PC-9 (cell line): Measurements from ENCODE around the gene TAS2R16. TPM values are rescaled to one million over a fixed set of nuclear protein-coding genes. Genes with fewer than 3 reads are reported as not detected.

Experiments used
- BruUV-seq: library from RNA; stranded (reverse); fragments of 400-500 nt; replicated peaks from 2 replicates; lab custom pipeline; 2021; lab: Mats Ljungman, UMichigan
- CTCF ChIA-PET: fragments of 300-600 bp; sonication (Branson Sonifier 250); formaldehyde crosslinking; loops from one replicate; lab custom pipeline; 2022; ENCODE audit warnings: antibody characterized with exemption; lab: Charles Lee
- POLR2A ChIA-PET: fragments of 300-600 bp; sonication (Branson Sonifier 250); formaldehyde crosslinking; loops from one replicate; lab custom pipeline; 2022; ENCODE audit warnings: antibody characterized with exemption; ENCODE audit not compliant: unreplicated experiment; lab: Charles Lee
- DNase-seq, 2 experiments: peaks; one replicate each; pipeline versions ENCODE4 v3.0.0 to v3.0.0-alpha.2; 2015 to 2022; ENCODE audit warnings: mixed read lengths in 1 of 2
- H2AFZ ChIP-seq: fragments of 200-600 bp; sonication (generic); 2 replicates; pipeline ENCODE4 v1.8.1; 2017; ENCODE audit warnings: antibody characterized with exemption
- H3F3A ChIP-seq: fragments of 200-600 bp; sonication (generic); 2 replicates; pipeline ENCODE4 v1.8.1; 2017; ENCODE audit warnings: antibody characterized with exemption, mild to moderate bottlenecking, low read depth; ENCODE audit not compliant: insufficient read depth
- H3K27ac ChIP-seq: fragments of 200-600 bp; sonication (generic); 2 replicates; pipeline ENCODE4 v1.6.1; 2016; ENCODE audit warnings: mixed run types
- H3K27me3 ChIP-seq: fragments of 200-600 bp; sonication (generic); 2 replicates; pipeline ENCODE4 v1.6.1; 2016; ENCODE audit warnings: low read depth, mixed run types; ENCODE audit not compliant: insufficient read depth
- H3K36me3 ChIP-seq: fragments of 200-600 bp; sonication (generic); 2 replicates; pipeline ENCODE4 v1.6.1; 2016; ENCODE audit warnings: low read depth, mixed run types
- H3K4me1 ChIP-seq: fragments of 200-600 bp; sonication (generic); replicated peaks from 2 replicates; pipeline ENCODE4 v1.6.1; 2016; ENCODE audit warnings: mixed run types; ENCODE audit not compliant: insufficient read depth
- H3K4me2 ChIP-seq: fragments of 200-600 bp; sonication (generic); 2 replicates; pipeline ENCODE4 v1.6.1; 2017; ENCODE audit warnings: mixed run types
- H3K4me3 ChIP-seq: fragments of 200-600 bp; sonication (generic); 2 replicates; pipeline ENCODE4 v1.6.1; 2016; ENCODE audit warnings: mixed run types
- H3K79me2 ChIP-seq: fragments of 200-600 bp; sonication (generic); 2 replicates; pipeline ENCODE4 v1.6.1; 2017; ENCODE audit warnings: low read depth, mixed run types
- H3K9me2 ChIP-seq: fragments of 200-600 bp; sonication (generic); 2 replicates; pipeline ENCODE4 v1.8.1; 2017; ENCODE audit warnings: mild to moderate bottlenecking; ENCODE audit not compliant: insufficient read depth
- H3K9me3 ChIP-seq: fragments of 200-600 bp; sonication (generic); 2 replicates; pipeline ENCODE4 v1.8.1; 2016; ENCODE audit warnings: low read depth; ENCODE audit not compliant: insufficient read depth
- H4K20me1 ChIP-seq: fragments of 200-600 bp; sonication (generic); 2 replicates; pipeline ENCODE4 v1.8.1; 2017; ENCODE audit not compliant: insufficient read depth
- EZH2 ChIP-seq: fragments of 200-600 bp; sonication (generic); IDR thresholded peaks from 2 replicates; pipeline ENCODE4 v1.8.0; 2017; ENCODE audit warnings: antibody characterized with exemption, low read depth
- intact Hi-C: fragments of 100-400 bp; cut with micrococcal nuclease; formaldehyde crosslinking; loops from one replicate; pipeline ENCODE4 v1.10.0; 2022; ENCODE audit not compliant: unreplicated experiment
- total RNA-seq: library from RNA; stranded (reverse); gene quantifications from 2 replicates; pipeline ENCODE4 v1.2.3, GENCODE V29; 2021
- TF ChIP-seq, protein P1 (sequence below): fragments of 200-600 bp; sonication (generic); conservative IDR thresholded peaks from 2 replicates; pipeline ENCODE4 v1.6.1; 2017; ENCODE audit warnings: mixed run types, antibody characterized with exemption, mild to moderate bottlenecking, moderate library complexity

Gene TAS2R16
- total RNA-seq, 1 experiment from 2014 or later, result not detected

DNA sequence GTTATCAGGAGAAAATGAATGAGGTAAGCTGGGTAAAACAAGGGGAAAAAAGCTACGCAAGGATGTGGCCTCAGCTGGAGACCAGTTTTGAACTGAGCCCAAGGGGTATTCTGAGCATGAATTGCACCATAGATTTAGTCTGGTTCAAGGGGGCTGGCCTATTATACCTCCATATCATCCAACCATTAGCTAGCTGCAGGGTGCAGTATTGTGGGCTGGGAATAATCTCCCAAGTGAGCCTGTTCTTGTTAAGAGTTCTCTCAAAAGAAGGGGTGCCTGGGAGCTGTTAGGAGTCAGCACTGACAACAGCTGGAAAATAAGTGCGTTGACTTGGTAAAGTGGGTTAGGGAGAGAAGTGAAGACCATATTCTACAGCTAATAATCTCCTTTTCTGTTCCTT lies 8.0 kb downstream of the TAS2R16 start:
- Histone ChIP-seq H3K27me3 (no peaks in the 10 kb centered on the region), H3K9me3 (no peaks in the 10 kb centered on the region), H3K4me1 (no peaks in the 10 kb centered on the region), H4K20me1 (no peaks in the 10 kb centered on the region), H3K27ac (no peak overlapping the region), H3K9me2 (no peaks in the 10 kb centered on the region), H2AFZ (no peak overlapping the region), H3K79me2 (no peaks in the 10 kb centered on the region), H3K4me3 (no peak overlapping the region), H3F3A (no peaks in the 10 kb centered on the region), H3K4me2 (no peak overlapping the region), H3K36me3 (no peaks in the 10 kb centered on the region)
- BruUV-seq, result no TSS peak
- intact Hi-C loops, result no loop called here
- DNase-seq, result no peak
- CTCF ChIA-PET, result no interaction called here
- TF ChIP-seq, protein P1, sequence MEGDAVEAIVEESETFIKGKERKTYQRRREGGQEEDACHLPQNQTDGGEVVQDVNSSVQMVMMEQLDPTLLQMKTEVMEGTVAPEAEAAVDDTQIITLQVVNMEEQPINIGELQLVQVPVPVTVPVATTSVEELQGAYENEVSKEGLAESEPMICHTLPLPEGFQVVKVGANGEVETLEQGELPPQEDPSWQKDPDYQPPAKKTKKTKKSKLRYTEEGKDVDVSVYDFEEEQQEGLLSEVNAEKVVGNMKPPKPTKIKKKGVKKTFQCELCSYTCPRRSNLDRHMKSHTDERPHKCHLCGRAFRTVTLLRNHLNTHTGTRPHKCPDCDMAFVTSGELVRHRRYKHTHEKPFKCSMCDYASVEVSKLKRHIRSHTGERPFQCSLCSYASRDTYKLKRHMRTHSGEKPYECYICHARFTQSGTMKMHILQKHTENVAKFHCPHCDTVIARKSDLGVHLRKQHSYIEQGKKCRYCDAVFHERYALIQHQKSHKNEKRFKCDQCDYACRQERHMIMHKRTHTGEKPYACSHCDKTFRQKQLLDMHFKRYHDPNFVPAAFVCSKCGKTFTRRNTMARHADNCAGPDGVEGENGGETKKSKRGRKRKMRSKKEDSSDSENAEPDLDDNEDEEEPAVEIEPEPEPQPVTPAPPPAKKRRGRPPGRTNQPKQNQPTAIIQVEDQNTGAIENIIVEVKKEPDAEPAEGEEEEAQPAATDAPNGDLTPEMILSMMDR, result no peak
- no peak for TF ChIP-seq EZH2
- POLR2A ChIA-PET, result no interaction called here

DNA sequence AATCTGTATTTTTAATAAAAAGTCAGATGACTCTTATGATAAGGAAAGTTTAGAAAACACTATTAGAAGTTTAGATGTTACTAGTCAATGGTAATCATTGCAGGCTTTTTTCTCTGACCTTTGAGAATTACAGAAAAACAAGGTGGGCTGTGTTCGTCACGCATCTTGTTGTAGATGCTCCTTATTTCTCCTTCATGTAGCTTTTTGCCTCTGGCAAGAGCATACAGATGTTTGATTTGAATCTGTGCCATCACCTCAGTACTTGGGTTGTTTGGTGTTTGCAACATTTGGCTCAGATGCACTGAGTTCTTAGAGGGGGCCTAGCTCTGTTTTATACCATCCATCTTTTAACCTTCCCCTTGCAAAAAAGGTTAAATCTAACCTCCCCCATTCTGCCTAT lies 11.5 kb downstream of the TAS2R16 start:
- no TSS peak for BruUV-seq
- Histone ChIP-seq H3K27ac (no peak overlapping the region), H3K4me3 (no peak overlapping the region), H3K4me1 (no peaks in the 10 kb centered on the region), H3K79me2 (no peaks in the 10 kb centered on the region), H3K4me2 (no peak overlapping the region), H4K20me1 (no peaks in the 10 kb centered on the region), H3K9me2 (no peaks in the 10 kb centered on the region), H2AFZ (no peak overlapping the region), H3F3A (no peaks in the 10 kb centered on the region), H3K9me3 (no peaks in the 10 kb centered on the region), H3K36me3 (no peaks in the 10 kb centered on the region), H3K27me3 (no peaks in the 10 kb centered on the region)
- DNase-seq, result no peak
- POLR2A ChIA-PET, result no interaction called here
- intact Hi-C loops, result no loop called here
- TF ChIP-seq EZH2, result no peak
- TF ChIP-seq, protein P1, result no peak
- CTCF ChIA-PET, result no interaction called here

DNA sequence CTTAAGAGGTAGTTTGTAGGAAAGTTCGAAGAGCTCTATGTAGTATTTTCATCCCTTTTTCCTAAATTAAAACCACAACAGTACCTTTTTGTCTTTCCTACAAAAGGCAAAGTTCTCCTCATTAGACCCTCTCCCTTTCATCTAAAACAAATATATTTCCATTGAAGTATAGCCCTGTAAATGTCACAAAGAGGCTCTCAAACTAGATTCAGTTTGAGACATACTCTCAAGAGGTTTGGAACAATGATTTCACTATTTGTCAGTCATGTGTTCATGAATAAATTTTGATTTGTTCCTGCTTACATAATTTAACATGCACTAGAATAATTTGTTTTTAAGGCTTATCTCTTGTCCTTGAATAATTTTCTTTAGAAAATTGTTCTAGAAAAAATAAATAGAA lies 12.2 kb downstream of the TAS2R16 start:
- no peak for TF ChIP-seq EZH2
- TF ChIP-seq, protein P1, result no peak
- BruUV-seq, result no TSS peak
- Histone ChIP-seq H3K9me2 (no peaks in the 10 kb centered on the region), H3K27ac (no peak overlapping the region), H3K4me3 (no peak overlapping the region), H3K4me1 (no peaks in the 10 kb centered on the region), H3K27me3 (no peaks in the 10 kb centered on the region), H3F3A (no peaks in the 10 kb centered on the region), H3K4me2 (no peak overlapping the region), H4K20me1 (no peaks in the 10 kb centered on the region), H3K36me3 (no peaks in the 10 kb centered on the region), H2AFZ (no peak overlapping the region), H3K9me3 (no peaks in the 10 kb centered on the region), H3K79me2 (no peaks in the 10 kb centered on the region)
- no peak for DNase-seq
- ChIA-PET CTCF (no interaction called here), POLR2A (no interaction called here)
- intact Hi-C loops, result no loop called here
